GM12878 (cell line): ENCODE measurements around the gene TPBGL. TPM values are rescaled to one million over a fixed set of nuclear protein-coding genes. Genes with fewer than 3 reads are reported as not detected.

ENCODE experiments used
- ATAC-seq: fragments of 200-7000 bp; cut with Tn5 transposase; 3 replicates; pipeline ENCODE4 v1.9.1; 2020; ENCODE audit warnings: mild to moderate bottlenecking, moderate library complexity
- BruUV-seq: library from RNA; stranded (reverse); fragments of 400-500 nt; replicated peaks from 2 replicates; lab custom pipeline; 2021; lab: Mats Ljungman, UMichigan
- CTCF ChIA-PET: fragments of 300-600 bp; sonication (Branson Sonifier 250); formaldehyde crosslinking; extraction: SDS; loops from one replicate; lab custom pipeline; 2021; ENCODE audit warnings: inconsistent platforms; lab: Yijun Ruan, JAX
- POLR2A ChIA-PET: fragments of 350-600 bp; formaldehyde crosslinking; extraction: SDS; loops from one replicate; lab custom pipeline; 2021; ENCODE audit warnings: inconsistent platforms; lab: Charles Lee
- RAD21 ChIA-PET: fragments of 300-600 bp; sonication (Branson Sonifier 250); formaldehyde crosslinking; loops from one replicate; lab custom pipeline; 2023; ENCODE audit warnings: antibody characterized with exemption; ENCODE audit not compliant: unreplicated experiment; lab: Charles Lee
- SMC1A ChIA-PET: fragments of 300-600 bp; sonication (Branson Sonifier 250); formaldehyde crosslinking; loops from one replicate; lab custom pipeline; 2023; ENCODE audit not compliant: unreplicated experiment, uncharacterized antibody; lab: Charles Lee
- DNase-seq: peaks from one replicate; pipeline ENCODE4 v3.0.0-alpha.2; 2011; ENCODE audit warnings: low read depth, low spot score
- FAIRE-seq: peaks from 3 replicates; lab custom pipeline; 2011; peaks lifted over from hg19 to GRCh38; lab: Jason Lieb, UNC
- H2AFZ ChIP-seq: 2 replicates; pipeline ENCODE4 v1.6.0; 2011; ENCODE audit warnings: low read depth, low read length, control low read depth; ENCODE audit not compliant: control insufficient read depth
- H3K27ac ChIP-seq: 2 replicates; pipeline ENCODE4 v1.5.1; 2011; ENCODE audit warnings: control low read depth; ENCODE audit not compliant: control insufficient read depth, insufficient read depth
- H3K27me3 ChIP-seq, 2 experiments: replicated peaks in 1 of 2; 2 replicates each; pipeline versions ENCODE4 v1.6.0 to v1.6.1; 2011; ENCODE audit warnings: low read length in 1 of 2; ENCODE audit not compliant: control insufficient read depth in 2 of 2, insufficient read depth in 2 of 2
- H3K36me3 ChIP-seq, 2 experiments: 2 replicates each; pipeline ENCODE4 v1.5.1; 2011; ENCODE audit warnings: low read length in 1 of 2; ENCODE audit not compliant: control insufficient read depth in 2 of 2, insufficient read depth in 2 of 2
- H3K4me1 ChIP-seq: 2 replicates; pipeline ENCODE4 v1.6.1; 2011; ENCODE audit warnings: mild to moderate bottlenecking, low read length, moderate library complexity, mixed read lengths; ENCODE audit not compliant: control insufficient read depth, insufficient read depth
- H3K4me2 ChIP-seq: 2 replicates; pipeline ENCODE4 v1.6.0; 2011; ENCODE audit warnings: control low read depth; ENCODE audit not compliant: control insufficient read depth, insufficient read depth
- H3K4me3 ChIP-seq: fragments of 200-600 bp; sonication (generic); 2 replicates; pipeline ENCODE4 v1.5.1; 2016
- H3K79me2 ChIP-seq: 2 replicates; pipeline ENCODE4 v1.6.0; 2011; ENCODE audit warnings: low read length; ENCODE audit not compliant: control insufficient read depth, insufficient read depth
- H3K9ac ChIP-seq: 2 replicates; pipeline ENCODE4 v1.8.0; 2011; ENCODE audit warnings: low read length, control low read depth, mixed read lengths; ENCODE audit not compliant: control insufficient read depth, insufficient read depth
- H3K9me3 ChIP-seq: replicated peaks from 3 replicates; pipeline ENCODE4 v1.5.1; 2011; ENCODE audit warnings: mild to moderate bottlenecking, low read length; ENCODE audit not compliant: control insufficient read depth, insufficient read depth
- H4K20me1 ChIP-seq: 2 replicates; pipeline ENCODE4 v1.6.0; 2011; ENCODE audit not compliant: control insufficient read depth, insufficient read depth
- BRCA1 ChIP-seq: IDR thresholded peaks from 2 replicates; pipeline ENCODE4 v1.6.1; 2011; ENCODE audit warnings: low read depth, low read length, improper control_type of control experiment
- PML ChIP-seq: IDR thresholded peaks from 2 replicates; pipeline ENCODE4 v1.6.1; 2012; ENCODE audit warnings: low read length, inconsistent platforms
- RCOR1 ChIP-seq: conservative IDR thresholded peaks from 2 replicates; pipeline ENCODE4 v1.6.1; 2012; ENCODE audit warnings: low read depth, low read length, improper control_type of control experiment
- RUNX3 ChIP-seq: IDR thresholded peaks from 2 replicates; pipeline ENCODE4 v1.6.1; 2012; ENCODE audit warnings: low read length, inconsistent platforms
- SIN3A ChIP-seq: IDR thresholded peaks from 2 replicates; pipeline ENCODE4 v1.6.1; 2012; ENCODE audit warnings: low read depth, low read length, improper control_type of control experiment
- SMC3 ChIP-seq: IDR thresholded peaks from 2 replicates; pipeline ENCODE4 v1.6.1; 2011; ENCODE audit warnings: low read length, improper control_type of control experiment, borderline replicate concordance
- YY1 ChIP-seq: IDR thresholded peaks from 2 replicates; pipeline ENCODE4 v1.6.1; 2011; ENCODE audit warnings: low read depth, mild to moderate bottlenecking, low read length
- ZNF384 ChIP-seq: IDR thresholded peaks from 2 replicates; pipeline ENCODE4 v1.6.1; 2012; ENCODE audit warnings: low read depth, mild to moderate bottlenecking, low read length, improper control_type of control experiment, borderline replicate concordance
- ZNF622 ChIP-seq: fragments of 450-650 bp; IDR thresholded peaks from 2 replicates; pipeline ENCODE4 v1.6.1; 2017; ENCODE audit warnings: mild to moderate bottlenecking, inconsistent platforms
- WGBS: methylation state at CpG from one replicate; pipeline ENCODE4 v1.1.6; 2016; ENCODE audit warnings: low lambda C conversion rate; ENCODE audit not compliant: insufficient replicate concordance, insufficient coverage; ENCODE audit errors: missing lambda C conversion rate; 5-methylcytosine and 5-hydroxymethylcytosine counted together
- in situ Hi-C: fragments of 300-500 bp; cut with MboI; formaldehyde crosslinking; loops from 9 replicates; pipeline ENCODE4 v1.14.3; 2018; ENCODE audit warnings: mixed read lengths
- intact Hi-C: fragments of 100-400 bp; cut with micrococcal nuclease; formaldehyde crosslinking; loops from one replicate; pipeline ENCODE4 v1.14.2; 2022; ENCODE audit not compliant: unreplicated experiment
- polyA plus RNA-seq, 11 experiments: library from polyadenylated mRNA; depleted of rRNA in 4 of 11; unstranded in 6 of 11; stranded (reverse) in 5 of 11; fragments of >200 nt; fragmentation: Nextera tagmentation in 4 of 11; fragmentation: Illumina TruSeq in 1 of 11; extraction: Ambion mirVana in 4 of 11; extraction: Trizol in 1 of 11; gene quantifications; 1 replicate in 1 of 11; 2 replicates in 10 of 11; pipeline versions ENCODE4 v1.2.1 to v1.2.3, GENCODE V29; 2011 to 2016; ENCODE audit warnings: inconsistent platforms in 2 of 11, missing spikeins in 2 of 11, low read depth in 1 of 11
- total RNA-seq, 4 experiments: library from RNA; depleted of rRNA in 3 of 4; stranded (reverse); fragments of >200 nt in 3 of 4; fragmentation: Illumina TruSeq in 1 of 4; extraction: Trizol in 1 of 4; gene quantifications; 2 replicates each; pipeline versions ENCODE4 v1.2.1 to v1.2.3, GENCODE V29; 2013 to 2021
- TF ChIP-seq, protein P1 (sequence below): fragments of 450-650 bp; IDR thresholded peaks from 2 replicates; pipeline ENCODE4 v1.6.1; 2014; ENCODE audit warnings: mild to moderate bottlenecking
- TF ChIP-seq, protein P2 (sequence below): IDR thresholded peaks from 2 replicates; pipeline ENCODE4 v1.6.1; 2012; ENCODE audit warnings: low read depth, low read length, improper control_type of control experiment
- TF ChIP-seq, protein P3 (sequence below): IDR thresholded peaks from 2 replicates; pipeline ENCODE4 v1.6.1; 2012; ENCODE audit warnings: low read depth, low read length, improper control_type of control experiment
- TF ChIP-seq, protein P4 (sequence below), 3 experiments: IDR thresholded peaks in 2 of 3; conservative IDR thresholded peaks in 1 of 3; 2 replicates each; pipeline ENCODE4 v1.5.1; 2011; ENCODE audit warnings: low read depth in 3 of 3, low read length in 3 of 3, mild to moderate bottlenecking in 3 of 3, control low read depth in 2 of 3, moderate library complexity in 2 of 3, inconsistent platforms in 1 of 3, mixed read lengths in 1 of 3; ENCODE audit not compliant: control insufficient read depth in 2 of 3, insufficient read depth in 1 of 3; ENCODE audit errors: extremely low read depth in 1 of 3

The TPBGL gene
- total and polyA plus RNA-seq, 10 of the 15 experiments (the other 5 are each of a cell fraction or from before 2014, with no cell fraction given) = not detected

DNA sequence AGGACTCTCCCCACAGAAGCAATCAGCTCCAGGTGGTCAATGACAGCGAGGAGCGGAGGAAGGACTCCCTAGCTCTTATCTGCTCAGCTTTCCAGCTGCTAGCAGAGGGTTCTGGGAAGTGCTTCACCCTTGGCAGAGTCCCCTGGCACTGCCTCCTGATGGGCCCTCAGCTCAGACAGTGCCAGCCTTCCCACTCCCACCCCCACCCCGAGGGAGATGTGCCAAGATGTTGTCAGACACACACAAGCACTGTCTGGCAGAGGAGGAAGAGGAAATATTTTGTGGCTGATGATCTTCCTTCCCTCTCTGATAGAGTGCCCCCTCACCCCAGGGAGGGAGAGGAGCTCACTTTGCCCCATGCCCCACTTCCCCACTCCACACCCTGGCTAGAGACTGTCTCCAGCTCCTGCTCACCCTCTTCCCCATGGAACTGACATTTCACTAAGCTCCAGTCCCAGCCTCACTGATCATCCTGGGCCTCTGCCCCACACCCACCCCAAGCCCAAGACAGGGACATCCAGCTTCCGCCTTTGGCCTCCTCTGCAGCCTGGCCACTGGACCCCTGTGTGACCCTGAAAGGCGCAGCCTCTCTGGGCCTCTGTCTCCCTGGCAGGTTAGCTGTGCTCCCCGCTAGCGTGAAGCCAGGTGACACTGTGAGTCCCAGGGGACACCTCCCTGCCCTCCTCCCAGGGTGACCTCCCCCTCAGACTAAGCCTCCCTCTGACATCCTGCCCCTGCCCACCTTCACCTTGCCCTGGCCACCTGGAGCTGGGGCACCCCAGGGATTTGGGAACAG, 45.2 kb upstream of the TPBGL start:
- no peaks in the 10 kb centered on the region for H3K4me1 ChIP-seq
- WGBS = 28% methylated on average over 6 of the region's 7 CpGs
- RAD21 ChIA-PET = no interaction called here
- no peaks in the 10 kb centered on the region for H3K79me2 ChIP-seq
- no peaks in the 10 kb centered on the region for H3K9me3 ChIP-seq
- H3K27ac ChIP-seq = no peak overlapping the region
- CTCF ChIA-PET = interaction anchor here (0.7 to 2.6 kb wide), 8 partner anchors 10 to 266 kb away, joined by 3 to 8 read pairs (median 4); no protein-coding TSS in a partner anchor
- SMC1A ChIA-PET = interaction anchor here (1.2 to 2.1 kb wide), 3 partner anchors 10 to 193 kb away, joined by 3 to 7 read pairs (median 4); no protein-coding TSS in a partner anchor
- intact Hi-C loops = no loop called here
- H3K36me3 ChIP-seq = no peaks in the 10 kb centered on the region
- FAIRE-seq = no peak
- H3K9ac ChIP-seq = no peak overlapping the region
- in situ Hi-C loops = no loop called here
- no peak overlapping the region for H2AFZ ChIP-seq
- H4K20me1 ChIP-seq = peaks cover 3% of the 10 kb centered on the region; the same call in 1 of the 2 replicates
- BruUV-seq = no TSS peak
- no peak overlapping the region for H3K4me3 ChIP-seq
- DNase-seq = no peak
- peaks cover 1 to 4% of the 10 kb centered on the region in 2 experiments for H3K27me3 ChIP-seq
- no peak overlapping the region for H3K4me2 ChIP-seq
- ATAC-seq = no peak
- no peak for TF ChIP-seq RCOR1
- TF ChIP-seq, protein P1, sequence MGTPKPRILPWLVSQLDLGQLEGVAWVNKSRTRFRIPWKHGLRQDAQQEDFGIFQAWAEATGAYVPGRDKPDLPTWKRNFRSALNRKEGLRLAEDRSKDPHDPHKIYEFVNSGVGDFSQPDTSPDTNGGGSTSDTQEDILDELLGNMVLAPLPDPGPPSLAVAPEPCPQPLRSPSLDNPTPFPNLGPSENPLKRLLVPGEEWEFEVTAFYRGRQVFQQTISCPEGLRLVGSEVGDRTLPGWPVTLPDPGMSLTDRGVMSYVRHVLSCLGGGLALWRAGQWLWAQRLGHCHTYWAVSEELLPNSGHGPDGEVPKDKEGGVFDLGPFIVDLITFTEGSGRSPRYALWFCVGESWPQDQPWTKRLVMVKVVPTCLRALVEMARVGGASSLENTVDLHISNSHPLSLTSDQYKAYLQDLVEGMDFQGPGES = no peak
- no peak for TF ChIP-seq SMC3
- no peak for TF ChIP-seq BRCA1
- no peak for TF ChIP-seq RUNX3
- TF ChIP-seq SIN3A = no peak
- TF ChIP-seq YY1 = no peak
- TF ChIP-seq, protein P2, sequence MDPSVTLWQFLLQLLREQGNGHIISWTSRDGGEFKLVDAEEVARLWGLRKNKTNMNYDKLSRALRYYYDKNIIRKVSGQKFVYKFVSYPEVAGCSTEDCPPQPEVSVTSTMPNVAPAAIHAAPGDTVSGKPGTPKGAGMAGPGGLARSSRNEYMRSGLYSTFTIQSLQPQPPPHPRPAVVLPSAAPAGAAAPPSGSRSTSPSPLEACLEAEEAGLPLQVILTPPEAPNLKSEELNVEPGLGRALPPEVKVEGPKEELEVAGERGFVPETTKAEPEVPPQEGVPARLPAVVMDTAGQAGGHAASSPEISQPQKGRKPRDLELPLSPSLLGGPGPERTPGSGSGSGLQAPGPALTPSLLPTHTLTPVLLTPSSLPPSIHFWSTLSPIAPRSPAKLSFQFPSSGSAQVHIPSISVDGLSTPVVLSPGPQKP = no peak
- TF ChIP-seq ZNF622 = no peak
- TF ChIP-seq ZNF384 = no peak
- no peak for TF ChIP-seq PML
- TF ChIP-seq, protein P3, sequence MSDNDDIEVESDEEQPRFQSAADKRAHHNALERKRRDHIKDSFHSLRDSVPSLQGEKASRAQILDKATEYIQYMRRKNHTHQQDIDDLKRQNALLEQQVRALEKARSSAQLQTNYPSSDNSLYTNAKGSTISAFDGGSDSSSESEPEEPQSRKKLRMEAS = no peak
- TF ChIP-seq, protein P4, sequence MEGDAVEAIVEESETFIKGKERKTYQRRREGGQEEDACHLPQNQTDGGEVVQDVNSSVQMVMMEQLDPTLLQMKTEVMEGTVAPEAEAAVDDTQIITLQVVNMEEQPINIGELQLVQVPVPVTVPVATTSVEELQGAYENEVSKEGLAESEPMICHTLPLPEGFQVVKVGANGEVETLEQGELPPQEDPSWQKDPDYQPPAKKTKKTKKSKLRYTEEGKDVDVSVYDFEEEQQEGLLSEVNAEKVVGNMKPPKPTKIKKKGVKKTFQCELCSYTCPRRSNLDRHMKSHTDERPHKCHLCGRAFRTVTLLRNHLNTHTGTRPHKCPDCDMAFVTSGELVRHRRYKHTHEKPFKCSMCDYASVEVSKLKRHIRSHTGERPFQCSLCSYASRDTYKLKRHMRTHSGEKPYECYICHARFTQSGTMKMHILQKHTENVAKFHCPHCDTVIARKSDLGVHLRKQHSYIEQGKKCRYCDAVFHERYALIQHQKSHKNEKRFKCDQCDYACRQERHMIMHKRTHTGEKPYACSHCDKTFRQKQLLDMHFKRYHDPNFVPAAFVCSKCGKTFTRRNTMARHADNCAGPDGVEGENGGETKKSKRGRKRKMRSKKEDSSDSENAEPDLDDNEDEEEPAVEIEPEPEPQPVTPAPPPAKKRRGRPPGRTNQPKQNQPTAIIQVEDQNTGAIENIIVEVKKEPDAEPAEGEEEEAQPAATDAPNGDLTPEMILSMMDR (IDR thresholded peaks at IDR 0.05 in 2 of 3, conservative IDR thresholded peaks at IDR 0.05 in 1 of 3; ENCODE audit: control insufficient read depth in 2 of 3, extremely low read depth in 1 of 3, insufficient read depth in 1 of 3, low read depth in 3 of 3, low read length in 3 of 3) = no peak
- POLR2A ChIA-PET = no interaction called here
